SK-N-SH treated with all-trans-retinoic acid at 6 μM for 48 hours (cell line): Measurements from ENCODE around the gene PAEP.

ENCODE experiments used
- ISL1 ChIP-seq: fragments of 250-450 bp; sonication (Bioruptor Pico); IDR thresholded peaks from 2 replicates; pipeline ENCODE4 v2.1.2; 2022; ENCODE audit warnings: mild to moderate bottlenecking, moderate library complexity
- SNAI2 ChIP-seq: fragments of 250-450 bp; sonication (Bioruptor Pico); IDR thresholded peaks from 2 replicates; pipeline ENCODE4 v1.5.0; 2020; ENCODE audit warnings: mild to moderate bottlenecking, moderate library complexity
- TCF4 ChIP-seq: fragments of 250-450 bp; sonication (Bioruptor Pico); IDR thresholded peaks from 2 replicates; pipeline ENCODE4 v1.8.0; 2021; ENCODE audit warnings: mild to moderate bottlenecking, moderate library complexity, borderline replicate concordance
- ZNF70 ChIP-seq: fragments of 450-650 bp; formaldehyde crosslinking; IDR thresholded peaks from 2 replicates; pipeline ENCODE4 v1.5.0; 2020; ENCODE audit warnings: mild to moderate bottlenecking, moderate library complexity
- TF ChIP-seq, protein P1 (sequence below): fragments of 250-450 bp; sonication (Bioruptor Pico); IDR thresholded peaks from 2 replicates; pipeline ENCODE4 v1.8.0; 2020; ENCODE audit warnings: mild to moderate bottlenecking, moderate library complexity, borderline replicate concordance

GRCh38 chr9:135612981-135613910 is 51.7 kb downstream of the PAEP start:
- TF ChIP-seq ZNF70 (CRISPR knock-in tag) (no peak), SNAI2 (CRISPR knock-in tag) (no peak), ISL1 (CRISPR knock-in tag) (no peak), TCF4 (no peak)
- TF ChIP-seq, protein P1, sequence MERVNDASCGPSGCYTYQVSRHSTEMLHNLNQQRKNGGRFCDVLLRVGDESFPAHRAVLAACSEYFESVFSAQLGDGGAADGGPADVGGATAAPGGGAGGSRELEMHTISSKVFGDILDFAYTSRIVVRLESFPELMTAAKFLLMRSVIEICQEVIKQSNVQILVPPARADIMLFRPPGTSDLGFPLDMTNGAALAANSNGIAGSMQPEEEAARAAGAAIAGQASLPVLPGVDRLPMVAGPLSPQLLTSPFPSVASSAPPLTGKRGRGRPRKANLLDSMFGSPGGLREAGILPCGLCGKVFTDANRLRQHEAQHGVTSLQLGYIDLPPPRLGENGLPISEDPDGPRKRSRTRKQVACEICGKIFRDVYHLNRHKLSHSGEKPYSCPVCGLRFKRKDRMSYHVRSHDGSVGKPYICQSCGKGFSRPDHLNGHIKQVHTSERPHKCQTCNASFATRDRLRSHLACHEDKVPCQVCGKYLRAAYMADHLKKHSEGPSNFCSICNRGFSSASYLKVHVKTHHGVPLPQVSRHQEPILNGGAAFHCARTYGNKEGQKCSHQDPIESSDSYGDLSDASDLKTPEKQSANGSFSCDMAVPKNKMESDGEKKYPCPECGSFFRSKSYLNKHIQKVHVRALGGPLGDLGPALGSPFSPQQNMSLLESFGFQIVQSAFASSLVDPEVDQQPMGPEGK = no peak
